Hepatocyte (in vitro differentiated cells): ENCODE results near the gene SELENOT. TPM values are rescaled to one million over a fixed set of nuclear protein-coding genes. Genes with fewer than 3 reads are reported as not detected.

ENCODE experiments used
- DNase-seq: peaks from one replicate; pipeline ENCODE4 v3.0.0-alpha.2; 2016; ENCODE audit warnings: low spot score
- H2AFZ ChIP-seq: fragments of 200-600 bp; sonication (generic); 2 replicates; pipeline ENCODE4 v1.6.0; 2016; ENCODE audit warnings: antibody characterized with exemption, mild to moderate bottlenecking
- H3K27ac ChIP-seq: fragments of 200-600 bp; sonication (generic); 2 replicates; pipeline ENCODE4 v1.5.1; 2016; ENCODE audit warnings: mild to moderate bottlenecking
- H3K27me3 ChIP-seq: fragments of 200-600 bp; sonication (generic); 2 replicates; pipeline ENCODE4 v1.6.1; 2016
- H3K36me3 ChIP-seq: fragments of 200-600 bp; sonication (generic); replicated peaks from 2 replicates; pipeline ENCODE4 v1.5.1; 2016; ENCODE audit warnings: low read depth; ENCODE audit not compliant: insufficient read depth
- H3K4me1 ChIP-seq: fragments of 200-600 bp; sonication (generic); 2 replicates; pipeline ENCODE4 v1.5.1; 2016; ENCODE audit warnings: mild to moderate bottlenecking, moderate library complexity; ENCODE audit not compliant: insufficient read depth
- H3K4me2 ChIP-seq: fragments of 200-600 bp; sonication (generic); 2 replicates; pipeline ENCODE4 v1.6.0; 2016
- H3K4me3 ChIP-seq: fragments of 200-600 bp; sonication (generic); 2 replicates; pipeline ENCODE4 v1.5.1; 2016; ENCODE audit warnings: mild to moderate bottlenecking
- H3K79me2 ChIP-seq: fragments of 200-600 bp; sonication (generic); 2 replicates; pipeline ENCODE4 v1.6.0; 2017; ENCODE audit warnings: mild to moderate bottlenecking
- H3K9me2 ChIP-seq: fragments of 200-600 bp; sonication (generic); replicated peaks from 2 replicates; pipeline ENCODE4 v1.6.0; 2017; ENCODE audit warnings: mild to moderate bottlenecking; ENCODE audit not compliant: insufficient read depth
- H3K9me3 ChIP-seq: fragments of 200-600 bp; sonication (generic); 2 replicates; pipeline ENCODE4 v1.5.1; 2016; ENCODE audit warnings: low read depth, mild to moderate bottlenecking
- H4K20me1 ChIP-seq: fragments of 200-600 bp; sonication (generic); 2 replicates; pipeline ENCODE4 v1.6.0; 2016; ENCODE audit warnings: mild to moderate bottlenecking; ENCODE audit not compliant: insufficient read depth, poor library complexity, severe bottlenecking
- EZH2 ChIP-seq: fragments of 200-600 bp; sonication (generic); IDR thresholded peaks from 2 replicates; pipeline ENCODE4 v1.6.1; 2016; ENCODE audit warnings: antibody characterized with exemption, mild to moderate bottlenecking, borderline replicate concordance
- EZH2phosphoT487 ChIP-seq: fragments of 200-600 bp; sonication (generic); IDR thresholded peaks from one replicate; pipeline ENCODE4 v1.6.1; 2018; ENCODE audit warnings: antibody characterized with exemption, mild to moderate bottlenecking, low read depth, moderate library complexity; ENCODE audit not compliant: unreplicated experiment, severe bottlenecking
- WGBS: methylation state at CpG from one replicate; pipeline ENCODE4 v1.1.6; 2016; ENCODE audit warnings: low lambda C conversion rate; ENCODE audit errors: missing lambda C conversion rate; 5-methylcytosine and 5-hydroxymethylcytosine counted together
- polyA plus RNA-seq: library from polyadenylated mRNA; unstranded; fragments of >200 nt; fragmentation: Nextera tagmentation; extraction: Ambion mirVana; gene quantifications from 2 replicates; pipeline ENCODE4 v1.2.1, GENCODE V29; 2016
- total RNA-seq: library from RNA; depleted of rRNA; stranded (reverse); fragments of >200 nt; gene quantifications from 2 replicates; pipeline ENCODE4 v1.2.3, GENCODE V29; 2014
- TF ChIP-seq, protein P1 (sequence below): fragments of 200-600 bp; sonication (generic); IDR thresholded peaks from 2 replicates; pipeline ENCODE4 v1.5.1; 2016; ENCODE audit warnings: antibody characterized with exemption, mild to moderate bottlenecking; ENCODE audit not compliant: poor library complexity

SELENOT gene
- total and polyA plus RNA-seq, 2 experiments from 2014 or later: 147 to 175 TPM

- 73% methylated on average over 6 of the region's 6 CpGs for WGBS
- TF ChIP-seq, protein P1, sequence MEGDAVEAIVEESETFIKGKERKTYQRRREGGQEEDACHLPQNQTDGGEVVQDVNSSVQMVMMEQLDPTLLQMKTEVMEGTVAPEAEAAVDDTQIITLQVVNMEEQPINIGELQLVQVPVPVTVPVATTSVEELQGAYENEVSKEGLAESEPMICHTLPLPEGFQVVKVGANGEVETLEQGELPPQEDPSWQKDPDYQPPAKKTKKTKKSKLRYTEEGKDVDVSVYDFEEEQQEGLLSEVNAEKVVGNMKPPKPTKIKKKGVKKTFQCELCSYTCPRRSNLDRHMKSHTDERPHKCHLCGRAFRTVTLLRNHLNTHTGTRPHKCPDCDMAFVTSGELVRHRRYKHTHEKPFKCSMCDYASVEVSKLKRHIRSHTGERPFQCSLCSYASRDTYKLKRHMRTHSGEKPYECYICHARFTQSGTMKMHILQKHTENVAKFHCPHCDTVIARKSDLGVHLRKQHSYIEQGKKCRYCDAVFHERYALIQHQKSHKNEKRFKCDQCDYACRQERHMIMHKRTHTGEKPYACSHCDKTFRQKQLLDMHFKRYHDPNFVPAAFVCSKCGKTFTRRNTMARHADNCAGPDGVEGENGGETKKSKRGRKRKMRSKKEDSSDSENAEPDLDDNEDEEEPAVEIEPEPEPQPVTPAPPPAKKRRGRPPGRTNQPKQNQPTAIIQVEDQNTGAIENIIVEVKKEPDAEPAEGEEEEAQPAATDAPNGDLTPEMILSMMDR: no peak
- TF ChIP-seq EZH2 (no peak), EZH2phosphoT487 (no peak)
Observed at GRCh38 chr3:150635076-150635475, 32.0 kb downstream of the SELENOT start.

DNA sequence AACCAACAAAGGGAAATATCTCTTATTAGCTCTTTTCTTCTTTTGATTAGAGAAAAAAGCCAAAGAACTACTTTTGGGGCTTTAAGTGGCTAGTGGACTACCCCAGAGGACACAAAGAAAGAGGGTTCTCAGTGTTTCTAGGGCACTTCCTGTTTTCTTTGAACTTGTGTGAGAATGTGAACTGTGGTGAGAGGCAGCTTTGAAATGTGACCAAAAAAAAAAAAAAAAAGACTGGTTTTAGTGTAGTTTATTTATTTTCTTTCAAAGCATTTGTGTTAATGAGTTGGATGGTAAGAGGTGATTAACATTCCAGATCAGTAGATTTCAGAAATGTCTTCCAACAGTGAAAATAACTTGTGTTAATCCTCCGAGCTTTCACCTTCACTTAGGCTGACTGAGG is 32.4 kb downstream of the SELENOT start:
- Histone ChIP-seq H3K27me3 (no peaks in the 10 kb centered on the region), H3K36me3 (no peaks in the 10 kb centered on the region), H3K4me2 (no peak overlapping the region), H3K79me2 (no peaks in the 10 kb centered on the region), H3K27ac (no peak overlapping the region), H3K4me1 (no peaks in the 10 kb centered on the region), H4K20me1 (no peaks in the 10 kb centered on the region), H3K4me3 (no peak overlapping the region), H2AFZ (no peak overlapping the region), H3K9me3 (no peaks in the 10 kb centered on the region), H3K9me2 (no peaks in the 10 kb centered on the region)
- WGBS: 94% methylated on average over 1 of the region's 1 CpG
- DNase-seq: no peak
- TF ChIP-seq EZH2: no peak
- TF ChIP-seq EZH2phosphoT487: no peak
- TF ChIP-seq, protein P1: no peak

More at GRCh38 chr3:150635076-150635475, 32.0 kb downstream of the SELENOT start:
- Histone ChIP-seq H3K27me3 (no peaks in the 10 kb centered on the region), H2AFZ (no peak overlapping the region), H3K4me3 (no peak overlapping the region), H3K79me2 (no peaks in the 10 kb centered on the region), H3K9me2 (no peaks in the 10 kb centered on the region), H3K27ac (no peak overlapping the region), H3K4me2 (no peak overlapping the region), H4K20me1 (no peaks in the 10 kb centered on the region), H3K4me1 (no peaks in the 10 kb centered on the region), H3K9me3 (no peaks in the 10 kb centered on the region), H3K36me3 (no peaks in the 10 kb centered on the region)
- DNase-seq: no peak

DNA sequence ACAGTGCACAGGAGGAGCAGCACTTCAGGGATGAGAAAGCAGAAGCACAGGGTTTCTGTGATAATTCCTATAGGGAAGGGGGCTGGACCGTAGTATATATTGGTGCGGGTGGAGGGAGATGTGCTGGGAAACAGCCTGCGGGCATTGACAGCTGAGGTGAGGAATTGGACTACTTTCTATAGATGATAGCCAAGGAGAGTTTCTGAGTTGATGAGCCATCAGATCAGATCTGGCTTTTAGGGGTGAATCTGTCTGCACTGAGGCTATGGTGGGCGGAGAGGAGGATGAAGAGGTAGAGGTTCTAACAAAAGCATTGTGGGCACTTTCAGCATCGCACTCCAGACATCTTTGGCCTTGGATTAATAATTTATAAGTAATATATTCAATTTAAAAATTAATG is 33.1 kb downstream of the SELENOT start:
- DNase-seq: no peak
- Histone ChIP-seq H3K27me3 (no peaks in the 10 kb centered on the region), H3K9me2 (no peaks in the 10 kb centered on the region), H4K20me1 (no peaks in the 10 kb centered on the region), H3K27ac (no peak overlapping the region), H3K36me3 (no peaks in the 10 kb centered on the region), H3K79me2 (no peaks in the 10 kb centered on the region), H2AFZ (no peak overlapping the region), H3K9me3 (no peaks in the 10 kb centered on the region), H3K4me2 (no peak overlapping the region), H3K4me3 (no peak overlapping the region), H3K4me1 (no peaks in the 10 kb centered on the region)
- WGBS: 97% methylated on average over 5 of the region's 5 CpGs
- TF ChIP-seq EZH2 (no peak), EZH2phosphoT487 (no peak)
- TF ChIP-seq, protein P1: no peak

DNA sequence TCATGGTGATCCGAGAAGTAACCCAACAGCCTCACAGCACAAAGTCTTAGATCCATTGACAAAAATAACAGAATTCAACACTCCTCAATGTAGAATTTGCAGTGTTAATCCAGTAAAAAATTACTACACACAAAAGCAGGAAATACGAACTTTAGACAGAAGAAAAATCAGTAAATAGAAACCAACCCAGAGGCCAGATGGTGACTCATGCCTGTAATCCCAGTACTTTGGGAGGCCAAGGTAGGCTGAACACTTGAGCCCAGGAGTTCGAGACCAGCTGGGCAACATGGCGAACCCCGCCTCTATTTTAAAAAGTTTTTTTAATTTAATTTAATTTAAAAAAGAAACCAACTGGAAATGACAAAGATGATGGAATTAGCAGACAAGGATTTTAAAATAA is 36.1 kb downstream of the SELENOT start:
- no peaks in the 10 kb centered on the region for H3K9me2 ChIP-seq
- no peak overlapping the region for H3K4me2 ChIP-seq
- no peaks in the 10 kb centered on the region for H3K79me2 ChIP-seq
- no peaks in the 10 kb centered on the region for H3K27me3 ChIP-seq
- no peak overlapping the region for H3K4me3 ChIP-seq
- H3K36me3 ChIP-seq: no peaks in the 10 kb centered on the region
- H2AFZ ChIP-seq: no peak overlapping the region
- H3K27ac ChIP-seq: no peak overlapping the region
- WGBS: 89% methylated on average over 5 of the region's 5 CpGs
- H3K9me3 ChIP-seq: no peaks in the 10 kb centered on the region
- H4K20me1 ChIP-seq: no peaks in the 10 kb centered on the region
- DNase-seq: no peak
- H3K4me1 ChIP-seq: no peaks in the 10 kb centered on the region
- TF ChIP-seq EZH2phosphoT487: no peak
- TF ChIP-seq, protein P1: no peak
- no peak for TF ChIP-seq EZH2
